ENCODE measurements around the gene WFIKKN1.

WFIKKN1 gene

DNA sequence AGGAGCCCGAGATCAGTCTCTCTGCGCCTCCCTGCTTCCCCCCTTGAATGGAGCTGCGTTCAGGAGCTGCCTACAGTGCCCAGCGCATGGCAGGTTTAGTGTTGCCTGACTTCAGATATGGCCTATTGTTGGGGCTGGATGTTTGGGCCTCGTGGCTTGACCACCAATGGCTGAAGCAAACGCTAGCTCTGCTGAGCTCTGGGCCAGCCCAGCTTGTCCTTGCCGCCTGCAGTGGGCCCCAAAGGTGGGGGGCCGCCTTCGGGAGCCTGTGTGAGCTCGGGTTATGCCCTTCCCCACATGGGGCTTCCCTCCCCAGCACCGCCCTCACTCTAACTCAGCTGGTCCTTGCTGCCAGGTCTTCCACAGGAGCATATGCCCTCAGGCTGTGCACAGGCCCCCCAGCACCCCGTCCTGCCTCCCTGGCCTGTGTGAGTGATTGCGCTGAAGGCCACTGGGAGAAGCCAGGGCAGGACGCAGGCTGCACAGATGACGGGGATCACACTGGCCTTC lies 7.3 kb downstream of the WFIKKN1 start:
- DNase-seq, result no peak

DNA sequence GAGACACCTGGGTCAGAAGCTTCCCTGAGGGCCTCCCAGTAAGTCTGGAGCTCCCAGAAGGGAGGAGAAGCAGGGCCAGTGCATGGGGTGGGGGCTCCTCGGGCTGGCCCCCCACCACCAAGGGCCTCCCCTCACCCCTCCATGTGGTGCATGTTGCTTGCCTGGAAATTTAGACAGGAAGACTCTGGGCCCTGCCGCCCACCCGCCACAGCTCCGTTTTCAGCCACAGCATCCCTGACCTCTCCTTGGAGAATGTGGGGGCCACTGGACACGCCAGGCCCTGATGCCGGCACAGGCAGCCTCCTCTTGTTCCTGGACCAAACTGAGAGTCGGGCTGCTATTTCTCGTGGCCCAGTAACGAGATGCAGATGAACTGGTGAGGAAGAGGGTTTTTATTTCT lies 8.1 kb downstream of the WFIKKN1 start:
- no peak for DNase-seq

DNA sequence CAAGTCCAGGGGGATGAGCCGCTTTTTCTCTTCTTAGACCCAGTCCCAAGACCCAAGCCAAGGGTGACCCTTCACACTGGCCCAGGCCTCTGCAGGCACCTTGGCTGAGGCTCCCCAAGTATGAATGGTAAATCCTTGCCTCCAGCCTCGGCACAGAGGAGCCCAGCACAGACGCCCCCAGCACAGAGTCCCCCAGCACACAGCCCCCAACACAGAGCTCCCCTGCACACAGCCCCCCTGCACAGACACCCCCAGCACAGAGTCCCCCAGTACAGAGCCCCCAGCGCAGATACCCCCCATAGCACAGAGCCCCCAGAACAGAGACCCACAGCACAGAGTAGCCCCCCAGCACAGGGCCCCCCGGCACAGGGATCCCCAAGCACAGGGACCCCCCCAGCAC lies 9.8 kb downstream of the WFIKKN1 start:
- DNase-seq, result no peak

DNA sequence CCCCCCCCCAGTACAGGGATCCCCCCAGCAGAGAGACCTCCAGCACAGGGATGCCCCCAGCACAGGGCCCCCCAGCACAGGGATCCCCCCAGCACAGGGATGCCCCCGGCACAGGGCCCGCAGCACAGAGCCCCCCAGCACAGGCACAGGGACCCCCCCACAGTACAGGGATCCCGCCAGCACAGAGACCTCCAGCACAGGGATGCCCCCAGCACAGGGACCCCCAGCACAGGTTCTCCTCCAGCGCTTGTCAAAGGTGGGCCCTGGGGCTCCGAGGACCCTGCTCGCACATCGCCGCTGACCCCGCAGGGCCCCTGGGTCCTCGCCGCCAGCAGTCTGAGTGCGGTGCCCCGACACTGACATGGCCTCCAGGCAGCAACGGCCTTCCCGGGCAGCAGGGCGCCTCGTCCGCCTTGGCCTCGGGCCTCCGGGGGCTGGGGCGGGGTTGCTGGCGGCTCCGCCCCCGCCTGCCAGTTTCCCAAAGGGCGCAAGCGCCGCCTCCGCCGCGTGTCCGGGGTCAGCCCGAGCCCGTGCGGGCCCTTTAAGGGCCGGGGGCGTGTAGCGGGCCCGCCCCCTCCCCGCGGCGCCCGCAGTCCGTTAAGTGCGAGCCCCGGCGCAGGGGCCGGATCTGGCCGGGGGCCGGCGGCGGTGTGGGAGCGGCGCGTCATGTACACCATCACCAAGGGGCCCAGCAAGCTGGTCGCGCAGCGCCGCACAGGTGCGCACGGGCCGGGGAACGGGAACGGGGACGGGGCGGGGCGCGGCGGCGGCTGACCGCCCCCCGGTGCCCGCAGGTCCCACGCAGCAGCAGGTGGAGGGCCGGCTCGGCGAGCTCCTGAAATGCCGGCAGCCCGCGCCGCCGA lies 10.8 kb downstream of the WFIKKN1 start, which contains the start of gene MCRIP2:
TSS of gene MCRIP2 (plus strand) at position 503 of the 863 bp plus-strand sequence. CDS start at position 667, 164 bp downstream.
- peak; percentile 55 for DNase-seq

DNA sequence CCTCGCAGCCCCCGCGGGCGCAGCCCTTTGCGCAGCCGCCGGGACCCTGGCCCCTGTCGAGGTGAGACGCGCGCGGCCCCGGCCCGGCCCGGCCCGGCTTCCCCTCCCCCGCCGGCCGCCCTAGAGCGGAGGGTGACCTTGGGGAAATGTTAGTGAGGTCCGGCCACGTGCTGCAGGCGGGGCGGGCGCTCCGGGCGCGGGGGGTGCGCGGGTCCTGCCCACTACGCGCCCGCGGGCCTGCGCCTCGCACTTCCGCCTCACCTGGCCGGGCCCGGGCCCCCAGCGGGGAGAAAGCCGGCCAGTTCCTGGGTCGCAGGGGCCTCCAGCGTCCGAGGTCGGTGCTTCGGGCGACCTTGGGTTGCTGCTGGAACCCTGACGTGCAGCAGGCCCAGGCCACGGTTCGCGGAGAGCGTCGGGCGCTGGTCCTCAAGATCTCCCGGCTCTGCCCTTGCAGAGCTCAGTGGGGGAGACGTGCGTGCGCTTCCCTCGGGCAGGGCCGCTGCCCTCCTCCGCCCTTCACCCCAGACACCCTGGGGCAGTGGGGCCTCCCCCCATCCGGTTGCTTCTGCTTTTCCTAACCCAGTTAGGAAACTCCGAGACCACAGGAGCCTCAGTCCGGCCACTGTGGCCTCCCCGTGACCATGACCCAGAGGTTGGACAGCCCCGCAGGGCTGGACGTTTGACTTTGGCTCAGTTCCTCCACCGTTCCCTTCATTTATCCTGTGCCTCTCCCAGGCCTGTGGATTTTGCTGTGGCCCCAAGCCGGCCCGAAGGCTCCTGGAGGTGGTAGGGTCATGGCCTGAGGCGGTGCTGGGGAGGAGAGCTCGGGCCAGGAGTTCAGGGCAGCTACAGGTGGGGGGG lies 11.6 kb downstream of the WFIKKN1 start:
- no peak for DNase-seq

DNA sequence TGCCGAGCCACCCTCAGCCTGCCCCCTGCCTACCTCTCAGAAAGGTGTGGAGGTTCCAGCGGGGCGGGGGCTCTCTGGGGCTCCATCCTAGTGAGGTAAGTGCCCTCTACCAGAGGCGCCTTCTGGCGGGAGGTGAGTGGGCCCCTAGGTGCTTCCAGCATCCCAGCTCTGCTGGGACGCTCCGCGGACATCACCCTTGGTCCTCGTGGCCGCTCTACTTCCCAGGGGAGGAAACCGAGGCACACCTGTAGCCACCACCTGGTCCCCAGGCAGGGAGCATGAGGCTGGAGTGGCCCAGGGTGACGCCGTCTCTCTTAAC lies 12.2 kb downstream of the WFIKKN1 start:
- DNase-seq, result no peak

DNA sequence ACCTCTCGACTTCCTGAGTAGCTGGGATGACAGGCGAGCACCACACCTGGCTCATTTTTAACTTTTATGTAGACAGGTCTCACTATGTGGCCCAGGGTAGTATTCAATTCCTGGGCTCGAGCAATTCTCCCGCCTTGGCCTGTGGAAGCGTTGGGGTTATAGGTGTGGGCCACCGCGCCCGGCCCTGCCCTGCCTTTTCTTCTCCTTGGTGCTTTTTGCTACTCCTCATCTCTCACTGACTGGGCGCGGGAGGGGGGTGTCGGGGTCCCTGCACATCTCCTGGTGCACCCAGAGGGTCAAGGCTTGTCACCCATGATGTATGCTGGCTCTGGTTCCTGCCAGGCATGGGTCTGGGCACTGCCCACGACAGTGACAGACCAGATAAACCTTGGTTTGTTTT lies 13.8 kb downstream of the WFIKKN1 start:
- no peak for DNase-seq

DNA sequence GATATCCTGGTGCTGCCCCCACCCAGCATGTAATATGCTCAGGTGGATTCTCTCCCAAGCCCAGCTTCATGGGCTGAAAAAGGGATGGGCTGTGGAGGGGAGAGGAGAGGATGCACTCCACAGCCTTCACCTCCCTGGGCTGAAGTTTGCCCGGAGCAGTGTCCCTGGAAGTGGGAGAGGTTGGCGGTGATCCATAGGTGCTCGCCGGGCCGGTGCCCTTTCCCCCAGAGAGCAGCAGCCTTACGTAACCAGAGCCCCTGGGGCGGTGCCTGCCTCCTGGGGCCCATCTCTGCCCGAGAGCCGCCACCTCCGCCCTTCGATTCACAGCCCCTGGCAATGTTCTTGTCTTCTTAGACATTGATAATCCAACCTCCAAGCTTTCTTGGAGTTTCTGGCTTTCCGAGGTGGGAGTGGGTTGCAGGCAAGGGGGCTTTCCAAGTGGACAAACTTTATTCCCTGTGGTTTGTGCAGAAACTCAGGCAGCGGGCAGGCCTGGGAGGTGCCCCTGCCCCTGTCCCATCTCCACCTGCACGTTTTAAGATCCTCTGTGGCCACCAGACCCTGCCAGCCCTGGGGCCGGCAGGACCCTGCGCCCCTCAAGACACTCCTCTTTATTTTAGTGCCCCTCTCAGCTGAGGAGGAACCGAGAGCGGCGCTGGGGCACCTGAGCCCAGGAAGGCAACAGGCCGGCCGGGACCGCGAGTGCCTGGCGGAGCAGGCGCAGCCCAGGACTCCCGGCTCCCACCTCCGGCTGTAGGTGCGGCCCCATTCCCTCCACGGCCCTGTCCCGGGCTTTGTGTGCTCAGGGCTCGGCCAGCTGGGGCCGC lies 15.3 kb downstream of the WFIKKN1 start:
- no peak for DNase-seq

DNA sequence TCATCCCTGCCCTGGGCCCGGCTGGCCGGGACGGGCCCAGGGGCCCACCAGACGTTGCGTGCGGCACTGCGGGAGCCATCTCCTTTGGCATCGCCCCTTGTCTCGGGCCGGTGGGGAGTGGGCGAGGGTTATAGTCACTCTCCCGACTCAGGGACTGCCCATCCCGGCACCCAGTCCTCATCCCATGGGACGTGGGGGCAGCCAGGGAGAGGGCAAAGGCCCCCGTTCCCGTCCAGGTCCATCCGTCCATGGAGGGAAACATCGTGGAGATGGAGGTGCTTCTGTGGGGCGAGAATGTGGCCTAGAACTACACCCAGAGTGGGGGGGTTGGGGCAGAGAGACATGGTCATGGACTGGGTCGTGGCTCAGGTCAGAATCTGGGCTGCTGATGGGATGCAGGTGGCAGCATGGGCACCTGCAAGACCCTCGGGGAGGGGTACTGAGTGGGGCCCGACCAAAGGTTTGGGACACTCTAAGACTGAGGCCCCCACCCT lies 15.9 kb downstream of the WFIKKN1 start:
- DNase-seq, result no peak

DNA sequence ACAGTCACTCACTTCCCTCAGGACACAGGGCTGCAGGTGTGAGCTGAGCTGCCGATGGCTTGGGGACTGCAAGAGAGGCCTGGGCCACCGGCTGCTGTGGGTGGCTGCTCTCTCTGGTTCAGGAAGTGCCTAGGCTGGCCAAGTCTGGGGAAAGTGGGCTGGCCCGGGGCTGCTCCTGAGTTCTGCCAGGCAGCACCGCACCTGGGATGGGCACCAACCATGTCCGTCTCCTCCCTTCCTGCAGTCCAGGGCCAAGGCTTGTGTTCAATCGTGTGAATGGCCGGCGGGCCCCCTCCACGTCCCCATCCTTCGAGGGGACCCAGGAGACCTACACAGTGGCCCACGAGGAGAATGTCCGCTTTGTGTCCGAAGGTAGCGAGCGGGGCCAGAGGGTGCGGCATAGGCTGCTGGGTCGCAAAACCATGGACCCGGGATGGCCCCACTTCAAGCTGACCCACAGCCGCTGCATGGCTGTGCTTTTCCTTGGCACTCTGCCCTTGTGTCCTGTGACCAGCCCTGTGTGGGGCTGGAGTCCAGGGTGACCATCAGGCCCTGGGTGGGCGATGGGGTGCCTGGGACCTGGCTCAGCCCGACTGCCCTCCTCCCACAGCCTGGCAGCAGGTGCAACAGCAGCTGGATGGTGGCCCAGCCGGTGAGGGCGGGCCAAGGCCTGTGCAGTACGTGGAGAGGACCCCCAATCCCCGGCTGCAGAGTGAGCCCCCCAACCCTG lies 16.6 kb downstream of the WFIKKN1 start:
- DNase-seq, result no peak

DNA sequence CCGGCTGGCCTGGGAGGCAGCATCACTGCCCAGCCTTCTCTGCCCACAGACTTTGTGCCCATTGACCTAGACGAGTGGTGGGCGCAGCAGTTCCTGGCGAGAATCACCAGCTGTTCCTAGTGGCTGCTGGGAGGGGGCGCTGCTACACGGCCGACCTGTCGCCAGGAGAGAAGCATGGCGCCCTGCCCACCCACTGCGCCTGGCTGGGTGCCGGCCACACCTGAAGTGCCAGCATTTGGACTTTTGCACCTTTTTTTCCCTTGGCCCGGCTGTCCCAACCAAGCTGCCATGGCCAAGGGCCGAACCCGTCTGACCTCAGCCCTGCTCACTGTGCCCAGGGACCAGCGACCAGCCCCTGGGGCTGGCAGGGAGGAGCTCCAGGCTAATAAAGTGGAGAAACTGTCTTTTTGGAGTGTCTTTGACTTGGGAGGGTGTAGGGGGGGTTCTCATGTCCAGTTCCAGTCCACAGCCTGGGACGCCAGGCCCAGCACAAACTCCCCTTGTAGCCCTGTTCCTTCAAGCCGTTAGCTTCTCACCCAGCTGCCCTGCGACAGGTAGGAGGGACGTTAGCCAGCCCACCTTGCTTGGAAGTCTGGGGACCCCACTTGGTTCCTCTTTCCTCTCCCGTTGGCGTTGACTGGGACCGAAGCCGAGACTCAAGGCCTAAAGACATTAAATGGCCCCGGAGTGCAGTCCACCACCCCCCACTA lies 17.4 kb downstream of the WFIKKN1 start:
- peak; percentile 37 for DNase-seq

DNA sequence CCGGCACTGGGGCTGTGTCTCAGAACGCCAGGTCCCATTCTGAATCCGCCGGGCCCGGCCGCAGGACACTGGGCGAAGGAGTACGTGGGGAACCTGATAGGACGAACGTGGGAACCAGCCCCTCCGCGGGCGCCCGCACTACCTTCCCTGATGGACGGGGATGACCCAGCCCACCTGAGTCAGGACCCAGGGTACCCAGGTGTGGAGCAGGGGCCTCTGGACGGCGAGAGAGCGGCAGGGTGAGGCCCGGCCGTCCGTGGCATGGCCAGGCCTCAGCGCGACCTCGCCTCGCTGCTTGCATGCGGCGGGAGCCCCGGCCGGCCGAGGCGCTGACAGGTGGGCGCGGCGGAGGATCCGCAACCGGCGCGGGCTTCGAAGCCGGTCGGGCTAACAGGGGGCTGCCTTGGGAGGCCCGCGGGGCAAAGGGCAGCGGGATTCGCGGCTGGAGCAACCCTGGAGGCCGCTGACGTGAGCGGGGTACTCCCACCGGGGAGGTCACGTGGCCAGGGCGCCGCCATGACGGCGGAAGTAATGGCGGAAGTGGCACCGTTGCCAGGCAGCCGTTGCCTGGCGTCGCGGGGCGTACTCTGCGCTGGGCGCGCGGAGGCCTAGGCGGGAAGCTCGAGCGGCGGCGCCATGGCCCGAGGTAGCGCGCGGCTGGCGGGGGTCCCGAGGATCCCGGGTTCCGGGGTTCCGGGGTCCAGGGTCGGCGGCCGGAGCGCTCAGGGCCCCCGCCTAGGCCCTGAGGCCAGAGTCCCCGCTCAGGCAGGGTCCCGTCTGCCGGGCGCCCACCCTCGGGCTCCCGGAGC lies 18.2 kb downstream of the WFIKKN1 start, which contains the start of gene WDR90:
TSS of gene WDR90 (plus strand) at position 585 of the 809 bp plus-strand sequence. CDS start at position 637, 52 bp downstream.
- DNase-seq, result peak; percentile 72

DNA sequence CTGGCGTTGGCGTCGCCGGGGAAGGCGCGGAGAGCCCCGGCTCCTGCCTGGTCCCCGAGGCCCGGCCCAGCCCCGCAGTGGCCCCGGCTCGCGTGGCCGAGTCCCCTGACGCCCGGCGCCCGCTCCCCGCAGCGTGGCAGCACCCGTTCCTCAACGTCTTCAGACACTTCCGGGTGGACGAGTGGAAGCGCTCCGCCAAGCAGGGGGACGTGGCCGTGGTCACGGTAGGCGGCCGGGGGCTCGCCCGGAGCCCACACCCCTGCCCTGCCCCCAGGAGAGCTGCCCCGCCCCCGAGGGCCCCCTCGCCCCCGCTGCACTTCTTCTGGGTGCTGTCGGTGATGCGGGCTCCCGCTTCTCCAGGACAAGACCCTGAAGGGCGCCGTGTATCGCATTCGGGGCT lies 18.8 kb downstream of the WFIKKN1 start:
- no peak for DNase-seq

DNA sequence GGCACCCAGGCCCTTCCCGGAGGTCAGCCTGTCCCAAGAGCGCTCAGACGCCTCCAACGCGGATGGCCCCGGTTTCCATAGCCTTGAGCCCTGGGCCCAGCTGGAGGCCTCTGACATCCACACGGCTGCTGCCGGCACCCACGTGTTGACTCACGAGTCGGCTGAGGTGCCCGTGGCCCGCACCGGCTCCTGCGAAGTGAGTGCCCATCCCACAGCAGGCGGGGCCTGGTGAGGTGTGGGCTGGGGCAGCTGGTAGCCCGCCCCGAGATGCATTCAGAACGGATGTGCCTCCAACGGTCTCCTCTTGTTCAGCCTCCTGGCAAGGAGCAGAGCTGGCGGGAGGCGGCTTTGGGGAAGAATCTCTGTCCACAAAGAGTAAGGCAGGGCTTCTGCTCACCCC lies 21.1 kb downstream of the WFIKKN1 start:
- DNase-seq, result no peak

DNA sequence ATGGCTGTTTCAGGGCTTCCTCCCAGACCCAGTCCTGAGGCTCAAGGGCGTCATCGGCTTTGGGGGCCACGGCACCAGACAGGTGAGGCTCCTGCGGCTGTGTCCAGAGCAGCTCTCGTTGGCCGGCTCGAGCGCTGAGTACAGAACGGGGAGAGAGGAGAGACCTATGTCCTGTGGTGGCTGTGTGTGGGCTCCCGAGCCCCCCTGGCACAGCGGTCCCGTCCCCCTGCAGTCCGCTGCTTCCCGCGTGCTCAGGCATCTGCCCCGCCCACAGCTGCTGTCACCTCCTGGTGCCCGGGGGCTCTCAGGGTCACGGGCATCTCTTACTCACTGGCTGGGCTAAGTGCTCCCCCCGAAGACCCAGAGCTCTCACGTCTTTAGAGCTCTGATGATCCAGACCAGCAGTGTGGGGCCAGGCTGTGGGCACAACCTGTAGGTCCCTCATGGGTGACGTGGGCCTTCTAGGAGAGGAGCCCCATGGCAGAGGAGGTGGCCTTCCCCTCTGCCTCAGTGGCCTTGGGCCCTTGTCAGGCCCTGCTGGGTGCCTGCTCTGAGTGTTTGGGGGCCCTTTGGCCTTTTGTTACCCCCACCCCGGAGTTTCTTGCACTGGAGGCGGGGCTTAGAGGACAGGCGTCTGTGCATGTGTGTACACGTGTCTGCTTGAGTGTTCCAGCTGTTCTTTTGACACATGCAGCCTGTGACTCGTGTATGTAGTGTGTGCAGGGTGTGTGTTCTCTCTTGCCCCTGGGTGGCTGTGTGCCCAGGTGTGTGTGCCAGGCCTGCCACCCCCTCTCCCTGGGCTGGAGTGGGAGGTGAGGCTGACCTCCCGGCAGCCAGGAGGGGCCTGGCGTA lies 21.9 kb downstream of the WFIKKN1 start:
- no peak for DNase-seq

DNA sequence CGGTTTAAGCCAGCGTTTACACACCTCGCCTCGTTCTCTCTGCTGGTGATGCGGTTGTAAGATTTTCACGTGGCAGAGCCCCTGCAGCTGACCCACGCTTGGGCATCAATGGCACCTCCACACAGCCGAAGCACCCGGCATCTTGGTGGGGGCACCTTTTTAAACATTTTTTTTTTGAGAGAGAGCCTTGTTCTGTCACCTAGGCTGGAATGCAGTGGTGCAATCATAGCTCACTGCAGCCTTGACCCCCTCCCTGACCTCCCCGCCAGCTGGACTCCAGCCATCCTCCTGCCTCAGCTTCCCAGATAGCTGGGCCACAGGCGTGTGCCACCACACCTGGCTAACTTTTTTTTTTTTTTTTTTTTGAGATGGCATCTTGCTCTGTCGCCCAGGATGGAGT lies 23.2 kb downstream of the WFIKKN1 start:
- DNase-seq, result no peak

DNA sequence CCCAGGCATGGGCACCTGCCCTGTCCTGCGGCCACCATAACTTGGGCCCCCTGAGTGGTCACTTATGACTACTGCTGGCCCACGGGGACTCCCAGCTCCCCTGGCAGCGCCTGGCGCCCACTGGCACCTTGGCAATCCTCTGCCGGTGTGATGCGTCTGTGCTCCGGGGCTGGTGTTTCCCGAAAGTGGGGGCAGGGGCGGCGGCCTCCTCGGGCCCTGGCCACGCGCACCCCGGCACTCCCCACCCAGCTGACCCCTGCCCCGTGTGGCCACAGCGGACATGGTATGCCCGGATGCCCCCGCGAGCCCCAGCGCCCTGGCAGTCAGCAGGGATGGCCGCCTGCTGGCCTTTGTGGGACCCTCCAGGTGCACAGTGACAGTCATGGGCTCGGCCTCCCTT lies 26.7 kb downstream of the WFIKKN1 start:
- no peak for DNase-seq

DNA sequence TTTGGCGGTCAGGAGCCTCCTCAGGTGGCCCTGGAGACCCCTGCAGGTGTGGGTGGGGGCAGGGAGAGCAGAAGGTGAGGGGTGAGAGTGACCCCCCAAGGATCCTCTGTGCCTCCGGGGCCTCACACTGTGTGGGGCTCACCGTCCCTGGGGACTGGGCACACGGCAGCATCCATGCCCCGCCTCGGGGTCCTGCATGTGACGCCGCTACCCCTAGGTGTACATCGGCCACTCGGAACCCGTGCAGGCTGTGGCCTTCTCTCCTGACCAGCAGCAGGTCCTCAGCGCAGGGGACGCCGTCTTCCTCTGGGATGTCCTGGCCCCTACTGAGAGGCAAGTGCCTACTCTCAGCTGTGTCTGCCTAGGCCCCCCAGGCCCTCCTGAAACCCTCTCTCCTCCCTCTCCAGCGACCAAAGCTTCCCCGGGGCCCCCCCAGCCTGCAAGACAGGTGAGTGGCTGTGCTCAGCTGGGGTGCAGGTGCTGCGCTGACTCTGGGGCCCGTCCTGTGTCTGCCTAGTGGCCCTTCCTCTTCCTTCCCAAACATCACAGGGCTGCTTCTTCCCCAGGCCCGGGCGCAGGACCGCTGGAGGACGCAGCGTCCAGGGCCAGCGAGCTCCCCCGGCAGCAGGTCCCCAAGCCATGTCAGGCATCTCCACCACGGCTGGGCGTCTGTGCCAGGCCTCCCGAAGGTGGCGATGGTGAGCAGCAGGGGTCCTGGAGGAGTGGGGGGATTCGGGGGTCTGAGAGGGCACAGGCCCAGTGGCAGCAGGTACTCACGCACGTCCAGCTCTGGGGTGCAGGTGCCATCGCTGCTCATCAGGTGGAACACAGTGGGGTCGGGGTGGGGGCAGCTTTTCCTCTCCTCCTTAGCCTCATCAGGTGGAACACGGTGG lies 28.1 kb downstream of the WFIKKN1 start:
- no peak for DNase-seq

Data from DMS79 treated with DMSO at 0.1 percent for 48 hours (cell line).